Measurements from ENCODE around the gene IRAK2. TPM values are rescaled to one million over a fixed set of nuclear protein-coding genes. Genes with fewer than 3 reads are reported as not detected.

The IRAK2 gene
- polyA plus RNA-seq, 2 donors, result 6.1 to 7.1 TPM

GRCh38 chr3:10245081-10245712 is 80.5 kb downstream of the IRAK2 start:
- 93% methylated on average over 6 of the region's 6 CpGs for WGBS, 2 donors
- peaks cover 0 to 4% of the 10 kb centered on the region in 2 donors for H3K9me3 ChIP-seq (ENCODE audit: control insufficient read depth in 2 of 2, insufficient read depth in 1 of 2, low read depth in 1 of 2, low read length in 1 of 2)
- H3K27me3 ChIP-seq (ENCODE audit: control insufficient read depth in 1 of 2, insufficient read depth in 2 of 2, low read length in 2 of 2), result no peaks in the 10 kb centered on the region
- H3K36me3 ChIP-seq (ENCODE audit: control insufficient read depth in 2 of 2, insufficient read depth in 2 of 2, low read length in 1 of 2), result peaks cover 0 to 2% of the 10 kb centered on the region in 2 donors
- no peak overlapping the region for H3K27ac ChIP-seq (ENCODE audit: low read depth in 2 of 2, low read length in 1 of 2)
- H3K4me1 ChIP-seq (ENCODE audit: control insufficient read depth in 2 of 2, insufficient read depth in 2 of 2, low read length in 1 of 2), result no peaks in the 10 kb centered on the region
- no peak overlapping the region for H3K4me3 ChIP-seq (ENCODE audit: low read depth in 1 of 2, low read length in 2 of 2)

GRCh38 chr3:10247679-10248183 is 83.0 kb downstream of the IRAK2 start:
- Histone ChIP-seq H3K27me3 (ENCODE audit: control insufficient read depth in 1 of 2, insufficient read depth in 2 of 2, low read length in 2 of 2) (no peaks in the 10 kb centered on the region), H3K9me3 (ENCODE audit: control insufficient read depth in 2 of 2, insufficient read depth in 1 of 2, low read depth in 1 of 2, low read length in 1 of 2) (peaks cover 0 to 4% of the 10 kb centered on the region in 2 donors), H3K27ac (ENCODE audit: low read depth in 2 of 2, low read length in 1 of 2) (peak overlapping the region; percentile 79 to 89), H3K4me3 (ENCODE audit: low read depth in 1 of 2, low read length in 2 of 2) (peak overlapping the region; percentile 84 to 91), H3K36me3 (ENCODE audit: control insufficient read depth in 2 of 2, insufficient read depth in 2 of 2, low read length in 1 of 2) (peaks cover 0 to 2% of the 10 kb centered on the region in 2 donors), H3K4me1 (ENCODE audit: control insufficient read depth in 2 of 2, insufficient read depth in 2 of 2, low read length in 1 of 2) (no peaks in the 10 kb centered on the region)
- 47 to 51% methylated on average over 14 of the region's 14 CpGs for WGBS, 2 donors

GRCh38 chr3:10248184-10248983 is 83.7 kb downstream of the IRAK2 start, which contains the start of gene TATDN2:
Gene TATDN2, plus strand, starts transcription at chr3:10248459. Its CDS starts 742 bp downstream, at chr3:10249201.
- Histone ChIP-seq H3K36me3 (ENCODE audit: control insufficient read depth in 2 of 2, insufficient read depth in 2 of 2, low read length in 1 of 2) (peaks cover 0 to 6% of the 10 kb centered on the region in 2 donors), H3K9me3 (ENCODE audit: control insufficient read depth in 2 of 2, insufficient read depth in 1 of 2, low read depth in 1 of 2, low read length in 1 of 2) (peaks cover 0 to 4% of the 10 kb centered on the region in 2 donors), H3K27ac (ENCODE audit: low read depth in 2 of 2, low read length in 1 of 2) (peak within 1 kb of the TSS; percentile 89 to 93), H3K4me1 (ENCODE audit: control insufficient read depth in 2 of 2, insufficient read depth in 2 of 2, low read length in 1 of 2) (no peaks in the 10 kb centered on the region), H3K27me3 (ENCODE audit: control insufficient read depth in 1 of 2, insufficient read depth in 2 of 2, low read length in 2 of 2) (no peaks in the 10 kb centered on the region), H3K4me3 (ENCODE audit: low read depth in 1 of 2, low read length in 2 of 2) (peak within 1 kb of the TSS; percentile 84 to 91)
- WGBS, 2 donors, result 0% methylated on average over 80 of the region's 80 CpGs

- peaks cover 0 to 2% of the 10 kb centered on the region in 2 donors for H3K9me3 ChIP-seq (ENCODE audit: control insufficient read depth in 2 of 2, insufficient read depth in 1 of 2, low read depth in 1 of 2, low read length in 1 of 2)
- H3K4me1 ChIP-seq (ENCODE audit: control insufficient read depth in 2 of 2, insufficient read depth in 2 of 2, low read length in 1 of 2), result no peaks in the 10 kb centered on the region
- H3K27me3 ChIP-seq (ENCODE audit: control insufficient read depth in 1 of 2, insufficient read depth in 2 of 2, low read length in 2 of 2), result no peaks in the 10 kb centered on the region
- peaks cover 0 to 8% of the 10 kb centered on the region in 2 donors for H3K36me3 ChIP-seq (ENCODE audit: control insufficient read depth in 2 of 2, insufficient read depth in 2 of 2, low read length in 1 of 2)
- peak overlapping the region; percentile 89 to 93 for H3K27ac ChIP-seq (ENCODE audit: low read depth in 2 of 2, low read length in 1 of 2)
- 1 to 2% methylated on average over 32 of the region's 32 CpGs for WGBS, 2 donors
- H3K4me3 ChIP-seq (ENCODE audit: low read depth in 1 of 2, low read length in 2 of 2), result peak overlapping the region; percentile 84 to 91
Measured at GRCh38 chr3:10248984-10249748, 84.4 kb downstream of the IRAK2 start.

- Histone ChIP-seq H3K4me3 (ENCODE audit: low read depth in 1 of 2, low read length in 2 of 2) (peak overlapping the region; percentile 84 to 91), H3K36me3 (ENCODE audit: control insufficient read depth in 2 of 2, insufficient read depth in 2 of 2, low read length in 1 of 2) (peaks cover 0 to 8% of the 10 kb centered on the region in 2 donors), H3K9me3 (ENCODE audit: control insufficient read depth in 2 of 2, insufficient read depth in 1 of 2, low read depth in 1 of 2, low read length in 1 of 2) (peaks cover 0 to 2% of the 10 kb centered on the region in 2 donors), H3K4me1 (ENCODE audit: control insufficient read depth in 2 of 2, insufficient read depth in 2 of 2, low read length in 1 of 2) (no peaks in the 10 kb centered on the region), H3K27me3 (ENCODE audit: control insufficient read depth in 1 of 2, insufficient read depth in 2 of 2, low read length in 2 of 2) (no peaks in the 10 kb centered on the region), H3K27ac (ENCODE audit: low read depth in 2 of 2, low read length in 1 of 2) (peak overlapping the region; percentile 89 to 93)
- 14 to 18% methylated on average over 3 of the region's 3 CpGs for WGBS, 2 donors
Measured at GRCh38 chr3:10249833-10250232, 85.1 kb downstream of the IRAK2 start.

- H3K4me1 ChIP-seq (ENCODE audit: control insufficient read depth in 2 of 2, insufficient read depth in 2 of 2, low read length in 1 of 2), result no peaks in the 10 kb centered on the region
- no peaks in the 10 kb centered on the region for H3K9me3 ChIP-seq (ENCODE audit: control insufficient read depth in 2 of 2, insufficient read depth in 1 of 2, low read depth in 1 of 2, low read length in 1 of 2)
- peaks cover 0 to 8% of the 10 kb centered on the region in 2 donors for H3K36me3 ChIP-seq (ENCODE audit: control insufficient read depth in 2 of 2, insufficient read depth in 2 of 2, low read length in 1 of 2)
- H3K27ac ChIP-seq (ENCODE audit: low read depth in 2 of 2, low read length in 1 of 2), result no peak overlapping the region
- no peaks in the 10 kb centered on the region for H3K27me3 ChIP-seq (ENCODE audit: control insufficient read depth in 1 of 2, insufficient read depth in 2 of 2, low read length in 2 of 2)
- 91 to 95% methylated on average over 3 of the region's 3 CpGs for WGBS, 2 donors
- no peak overlapping the region for H3K4me3 ChIP-seq (ENCODE audit: low read depth in 1 of 2, low read length in 2 of 2)
Measured at GRCh38 chr3:10251006-10251405, 86.3 kb downstream of the IRAK2 start.

GRCh38 chr3:10253731-10254130 is 89.0 kb downstream of the IRAK2 start:
- no peak overlapping the region for H3K27ac ChIP-seq (ENCODE audit: low read depth in 2 of 2, low read length in 1 of 2)
- H3K27me3 ChIP-seq (ENCODE audit: control insufficient read depth in 1 of 2, insufficient read depth in 2 of 2, low read length in 2 of 2), result no peaks in the 10 kb centered on the region
- WGBS, 2 donors, result 83 to 95% methylated on average over 3 of the region's 3 CpGs
- no peaks in the 10 kb centered on the region for H3K4me1 ChIP-seq (ENCODE audit: control insufficient read depth in 2 of 2, insufficient read depth in 2 of 2, low read length in 1 of 2)
- peaks cover 0 to 13% of the 10 kb centered on the region in 2 donors for H3K36me3 ChIP-seq (ENCODE audit: control insufficient read depth in 2 of 2, insufficient read depth in 2 of 2, low read length in 1 of 2)
- H3K9me3 ChIP-seq (ENCODE audit: control insufficient read depth in 2 of 2, insufficient read depth in 1 of 2, low read depth in 1 of 2, low read length in 1 of 2), result no peaks in the 10 kb centered on the region
- no peak overlapping the region for H3K4me3 ChIP-seq (ENCODE audit: low read depth in 1 of 2, low read length in 2 of 2)

GRCh38 chr3:10255835-10256234 is 91.1 kb downstream of the IRAK2 start:
- H3K4me3 ChIP-seq (ENCODE audit: low read depth in 1 of 2, low read length in 2 of 2), result no peak overlapping the region
- no peaks in the 10 kb centered on the region for H3K27me3 ChIP-seq (ENCODE audit: control insufficient read depth in 1 of 2, insufficient read depth in 2 of 2, low read length in 2 of 2)
- H3K9me3 ChIP-seq (ENCODE audit: control insufficient read depth in 2 of 2, insufficient read depth in 1 of 2, low read depth in 1 of 2, low read length in 1 of 2), result no peaks in the 10 kb centered on the region
- 93 to 98% methylated on average over 7 of the region's 7 CpGs for WGBS, 2 donors
- no peak overlapping the region for H3K27ac ChIP-seq (ENCODE audit: low read depth in 2 of 2, low read length in 1 of 2)
- H3K36me3 ChIP-seq (ENCODE audit: control insufficient read depth in 2 of 2, insufficient read depth in 2 of 2, low read length in 1 of 2), result peaks cover 0 to 18% of the 10 kb centered on the region in 2 donors
- no peaks in the 10 kb centered on the region for H3K4me1 ChIP-seq (ENCODE audit: control insufficient read depth in 2 of 2, insufficient read depth in 2 of 2, low read length in 1 of 2)

GRCh38 chr3:10259036-10259435 is 94.3 kb downstream of the IRAK2 start:
- H3K27me3 ChIP-seq (ENCODE audit: control insufficient read depth in 1 of 2, insufficient read depth in 2 of 2, low read length in 2 of 2), result no peaks in the 10 kb centered on the region
- WGBS, 2 donors, result 93 to 94% methylated on average over 7 of the region's 7 CpGs
- no peak overlapping the region for H3K4me3 ChIP-seq (ENCODE audit: low read depth in 1 of 2, low read length in 2 of 2)
- H3K4me1 ChIP-seq (ENCODE audit: control insufficient read depth in 2 of 2, insufficient read depth in 2 of 2, low read length in 1 of 2), result no peaks in the 10 kb centered on the region
- no peak overlapping the region for H3K27ac ChIP-seq (ENCODE audit: low read depth in 2 of 2, low read length in 1 of 2)
- no peaks in the 10 kb centered on the region for H3K9me3 ChIP-seq (ENCODE audit: control insufficient read depth in 2 of 2, insufficient read depth in 1 of 2, low read depth in 1 of 2, low read length in 1 of 2)
- peaks cover 0 to 13% of the 10 kb centered on the region in 2 donors for H3K36me3 ChIP-seq (ENCODE audit: control insufficient read depth in 2 of 2, insufficient read depth in 2 of 2, low read length in 1 of 2)

All from esophagus (tissue), 2 donors.